PC-3 (cell line): ENCODE results near the gene RXFP2.

Source experiments
- CTCF ChIP-seq: fragments of 300-600 bp; sonication (generic); conservative IDR thresholded peaks from 2 replicates; pipeline ENCODE4 v1.5.1; 2017; ENCODE audit warnings: antibody characterized with exemption, low read depth, mild to moderate bottlenecking, low read length
- EZH2 ChIP-seq: fragments of 300-600 bp; sonication (generic); IDR thresholded peaks from one replicate; pipeline ENCODE4 v1.6.1; 2017; ENCODE audit warnings: antibody characterized with exemption, mild to moderate bottlenecking, low read length; ENCODE audit not compliant: unreplicated experiment

GRCh38 chr13:31773538-31773937 is 34.2 kb downstream of the RXFP2 start:
- TF ChIP-seq CTCF (no peak), EZH2 (no peak)
